Pancreas (tissue), 10 donors: ENCODE data around the gene LHX1. TPM values are rescaled to one million over a fixed set of nuclear protein-coding genes. Genes with fewer than 3 reads are reported as not detected.

Source experiments
- ATAC-seq, 4 donors: fragments of 200-7000 bp; cut with Tn5 transposase; one replicate each; pipeline versions ENCODE4 v1.8.0 to v1.9.1; 2020; ENCODE audit warnings: mild to moderate bottlenecking in 4 of 4, moderate library complexity in 4 of 4
- DNase-seq, 6 donors: peaks; one replicate each; pipeline ENCODE4 v3.0.0-alpha.2; 2020
- FAIRE-seq: peaks from 2 replicates; lab custom pipeline; 2012; peaks lifted over from hg19 to GRCh38; lab: Jason Lieb, UNC
- H3K27ac ChIP-seq, 4 donors: fragments of 200-600 bp; sonication (generic); 1 replicate in 3 of 4; 2 replicates in 1 of 4; pipeline versions ENCODE4 v1.5.0 to v1.8.0; 2020
- H3K27me3 ChIP-seq, 4 donors: fragments of 200-600 bp; one replicate each; pipeline ENCODE4 v1.8.0; 2021
- H3K36me3 ChIP-seq, 3 donors: fragments of 200-600 bp; sonication (generic) in 1 of 3; one replicate each; pipeline versions ENCODE4 v1.5.0 to v1.8.0; 2020 to 2021
- H3K4me1 ChIP-seq, 3 donors: fragments of 200-600 bp; one replicate each; pipeline ENCODE4 v1.8.0; 2021
- H3K4me3 ChIP-seq, 4 donors: fragments of 200-600 bp; sonication (generic) in 2 of 4; one replicate each; pipeline versions ENCODE4 v1.5.0 to v1.8.0; 2020 to 2021
- H3K9me3 ChIP-seq, 4 donors: fragments of 200-600 bp; one replicate each; pipeline ENCODE4 v1.8.0; 2021
- CTCF ChIP-seq, 4 donors: fragments of 200-600 bp; sonication (generic) in 3 of 4; IDR thresholded peaks; one replicate each; pipeline versions ENCODE4 v1.5.0 to v1.8.0; 2021; ENCODE audit warnings: antibody characterized with exemption in 4 of 4
- WGBS, 2 donors: extraction: QIAGEN DNeasy Blood & Tissue Kit; methylation state at CpG; one replicate each; pipeline ENCODE4 v1.1.7; 2013; 5-methylcytosine and 5-hydroxymethylcytosine counted together
- intact Hi-C, 3 donors: fragments of 100-400 bp; cut with DNase I; formaldehyde crosslinking; loops; one replicate each; pipeline versions ENCODE4 v1.11.1 to v1.14.2; 2022
- polyA plus RNA-seq, 2 donors: library from polyadenylated mRNA; stranded (reverse); fragments of 200-250 nt; gene quantifications; one replicate each; pipeline ENCODE4 v1.2.3, GENCODE V29; 2013
- total RNA-seq, 6 donors: library from RNA; stranded (reverse); fragmentation: NEBNext Ultra II Directional in 4 of 6; extraction: Animal tissue kit (Norgen Biotek cat#: 25700) in 4 of 6; gene quantifications; one replicate each; pipeline versions ENCODE4 v1.2.1 to v1.2.4, GENCODE V29; 2021 to 2023
- donor health status: healthy with polysubstance abuse.
- donor health status: DM: no; HTN: no; CAD: no; lungs with moderate emphysema.
- donor health status: DM: no; HTN: no; CAD: no.
- donor health status: control.
- donor health status: control.
- donor health status: Bipolar disorder and iron deficiency.
- donor health status: DM: yes; HTN: yes; CAD: no.
- donor health status: DM: no; HTN: no; CAD: no.
- donor health status: DM: no; HTN: no; CAD: no.
- donor health status: DM: yes; HTN: yes; CAD: no.

Gene LHX1
- total and polyA plus RNA-seq, 8 donors = 0.05 TPM; not detected in 7

GRCh38 chr17:36942631-36943125, 5.4 kb downstream of the LHX1 start:
- 8% methylated on average over 56 to 59 of the region's 59 CpGs for WGBS, 2 donors

DNA sequence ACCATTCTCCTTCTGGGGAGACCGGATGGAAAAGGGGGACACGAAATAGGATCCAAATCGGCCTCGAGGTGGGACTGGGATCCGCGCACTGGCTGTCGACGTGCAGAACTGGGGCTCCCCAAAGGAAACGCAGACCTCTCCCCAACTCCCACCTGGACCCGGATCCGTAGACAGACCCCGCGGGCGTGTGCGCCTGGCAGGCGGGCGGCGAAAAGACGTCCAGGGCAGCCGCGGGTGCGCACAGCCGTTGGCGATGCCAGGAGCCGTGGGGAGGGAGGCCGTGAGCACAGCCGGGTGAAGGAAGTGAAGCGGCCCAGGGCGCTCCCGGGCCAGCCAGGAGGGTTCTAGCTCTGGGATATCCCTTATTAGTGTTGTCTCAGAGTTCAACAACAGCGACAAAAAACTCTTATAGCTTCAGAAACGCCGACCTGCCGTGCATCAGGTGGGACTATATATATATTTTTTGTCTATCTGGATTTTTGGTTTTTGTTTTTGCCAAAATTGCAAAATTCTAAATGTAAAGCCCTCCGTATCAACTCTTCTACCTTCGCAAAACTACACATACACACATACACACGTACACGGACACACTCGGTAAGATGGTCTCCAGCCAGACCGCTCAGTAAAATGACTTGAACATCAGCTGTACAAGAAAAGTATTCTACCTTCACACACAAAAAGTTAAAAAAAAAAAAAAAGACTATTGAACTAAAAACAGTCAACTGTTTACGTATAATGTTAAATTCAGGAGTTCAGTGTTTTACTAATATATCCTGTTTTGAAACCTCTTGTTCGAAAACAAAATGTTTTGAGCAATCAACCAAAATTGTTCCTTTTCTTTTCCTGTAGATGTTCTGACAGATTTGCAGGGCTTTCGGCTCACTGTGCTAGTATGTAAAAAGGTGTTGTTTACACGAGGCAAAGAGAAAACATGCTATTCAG, 6.2 kb downstream of the LHX1 start:
- Histone ChIP-seq H3K9me3 (no peaks in the 10 kb centered on the region), H3K27me3 (peaks cover 16 to 82% (median 26%) of the 10 kb centered on the region in 4 donors), H3K36me3 (no peaks in the 10 kb centered on the region), H3K4me3 (no peak overlapping the region), H3K27ac (no peak overlapping the region), H3K4me1 (peaks cover 0 to 4% (median 0%) of the 10 kb centered on the region in 3 donors)
- TF ChIP-seq CTCF (IDR thresholded peaks at IDR 0.05) = no peak
- 16 to 20% methylated on average over 44 of the region's 44 CpGs for WGBS, 2 donors
- FAIRE-seq (no peak), ATAC-seq (no peak), DNase-seq (no peak)
- intact Hi-C loops = no loop called here

More at GRCh38 chr17:36942631-36943125, 5.4 kb downstream of the LHX1 start:
- Histone ChIP-seq H3K36me3 (no peaks in the 10 kb centered on the region), H3K27ac (no peak overlapping the region), H3K4me3 (peak overlapping the region in 1 of 4 donors; percentile 29), H3K4me1 (peaks cover 0 to 6% (median 0%) of the 10 kb centered on the region in 3 donors), H3K9me3 (no peaks in the 10 kb centered on the region), H3K27me3 (peaks cover 17 to 91% (median 27%) of the 10 kb centered on the region in 4 donors)
- no peak for FAIRE-seq
- DNase-seq = peak in 1 of 6 donors; percentile 73
- intact Hi-C loops = no loop called here
- no peak for TF ChIP-seq CTCF (IDR thresholded peaks at IDR 0.05)
- no peak for ATAC-seq

DNA sequence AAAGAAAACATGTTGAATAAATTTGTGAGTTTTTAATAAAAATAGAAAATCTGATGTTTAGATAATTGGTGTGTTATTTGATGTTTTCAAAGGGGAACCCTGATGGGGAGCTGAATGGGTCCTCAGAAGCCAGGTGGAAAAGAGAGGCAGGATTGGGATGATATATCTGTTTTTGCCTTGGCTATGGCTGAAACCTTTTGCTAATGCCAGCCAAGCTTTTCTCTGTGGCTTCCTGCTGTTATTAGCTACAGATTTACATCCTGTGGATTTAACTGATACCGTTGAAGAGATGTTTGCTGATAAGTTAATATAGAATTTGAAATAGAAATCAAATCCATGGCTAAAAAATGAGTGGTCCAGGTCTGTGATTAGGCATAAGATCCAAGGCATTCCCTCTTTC, 7.3 kb downstream of the LHX1 start:
- DNase-seq (no peak), FAIRE-seq (no peak), ATAC-seq (no peak)
- intact Hi-C loops = no loop called here
- peaks cover 0 to 4% (median 0%) of the 10 kb centered on the region in 3 donors for H3K4me1 ChIP-seq
- H3K27ac ChIP-seq = no peak overlapping the region
- no peak overlapping the region for H3K4me3 ChIP-seq
- peaks cover 11 to 73% (median 26%) of the 10 kb centered on the region in 4 donors for H3K27me3 ChIP-seq
- 0 to 6% methylated on average over 1 of the region's 1 CpG for WGBS, 2 donors
- no peaks in the 10 kb centered on the region for H3K9me3 ChIP-seq
- H3K36me3 ChIP-seq = no peaks in the 10 kb centered on the region
- TF ChIP-seq CTCF (IDR thresholded peaks at IDR 0.05) = no peak

- 45 to 48% methylated on average over 1 of the region's 1 CpG for WGBS, 2 donors
- DNase-seq (no peak), FAIRE-seq (no peak), ATAC-seq (no peak)
- no peak for TF ChIP-seq CTCF (IDR thresholded peaks at IDR 0.05)
- Histone ChIP-seq H3K27me3 (peaks cover 9 to 69% (median 26%) of the 10 kb centered on the region in 4 donors), H3K4me3 (no peak overlapping the region), H3K4me1 (peaks cover 0 to 8% (median 0%) of the 10 kb centered on the region in 3 donors), H3K27ac (no peak overlapping the region), H3K9me3 (no peaks in the 10 kb centered on the region), H3K36me3 (no peaks in the 10 kb centered on the region)
- intact Hi-C loops = no loop called here
Measured at GRCh38 chr17:36945140-36945539, 7.9 kb downstream of the LHX1 start.
